Renal cortical epithelial cell (primary cell): ENCODE data around the gene FAM193B. TPM values are rescaled to one million over a fixed set of nuclear protein-coding genes. Genes with fewer than 3 reads are reported as not detected.
"Not testable (repeated sequence)": the region's sequence is repeated elsewhere in the genome, so short reads cannot be mapped to it uniquely, and the experiment has no call there.

Experiments
- DNase-seq: peaks from one replicate; pipeline ENCODE4 v3.0.0-alpha.2; 2011; ENCODE audit warnings: low read depth
- total RNA-seq: library from RNA; depleted of rRNA; stranded (reverse); fragments of >200 nt; gene quantifications from 2 replicates; pipeline ENCODE4 v1.2.3, GENCODE V29; 2014

Gene FAM193B
- total RNA-seq, 1 donor from 2014 or later: 25.4 TPM

GRCh38 chr5:177576169-177576568 lies 21.8 kb upstream of the FAM193B start:
- no peak for DNase-seq

- DNase-seq: no peak
Measured at GRCh38 chr5:177575488-177575887, 21.1 kb upstream of the FAM193B start.

- DNase-seq: no peak
Measured at GRCh38 chr5:177569894-177570293, 15.5 kb upstream of the FAM193B start.

- no peak for DNase-seq
Measured at GRCh38 chr5:177568326-177568725, 14.0 kb upstream of the FAM193B start.

- DNase-seq: no peak
Measured at GRCh38 chr5:177565046-177565445, 10.7 kb upstream of the FAM193B start.

- DNase-seq: not testable (repeated sequence)
Measured at GRCh38 chr5:177559446-177559941, 5.1 kb upstream of the FAM193B start.

- DNase-seq: no peak
Measured at GRCh38 chr5:177557796-177558195, 3.4 kb upstream of the FAM193B start.

- peak; percentile 11 for DNase-seq
Measured at GRCh38 chr5:177557041-177557647, 2.8 kb upstream of the FAM193B start.

GRCh38 chr5:177555665-177556064 lies 1.3 kb upstream of the FAM193B start:
- DNase-seq: no peak

GRCh38 chr5:177555228-177555627 lies 865 bp upstream of the FAM193B start:
- DNase-seq: no peak

- no peak for DNase-seq
Measured at GRCh38 chr5:177553671-177554429, 513 bp downstream of the FAM193B start.

- no peak for DNase-seq
Measured at GRCh38 chr5:177552839-177553455, 1.4 kb downstream of the FAM193B start.

GRCh38 chr5:177550122-177550521 lies 4.2 kb downstream of the FAM193B start:
- no peak for DNase-seq

GRCh38 chr5:177548495-177548894 lies 5.9 kb downstream of the FAM193B start:
- no peak for DNase-seq

GRCh38 chr5:177547736-177548135 lies 6.6 kb downstream of the FAM193B start:
- no peak for DNase-seq

- peak; percentile 98 for DNase-seq
Measured at GRCh38 chr5:177546258-177546741, 8.1 kb downstream of the FAM193B start.

GRCh38 chr5:177545487-177546257 lies 8.7 kb downstream of the FAM193B start:
- DNase-seq: peak; percentile 71

- DNase-seq: no peak
Measured at GRCh38 chr5:177542816-177543465, 11.4 kb downstream of the FAM193B start.

GRCh38 chr5:177540438-177540837 lies 13.9 kb downstream of the FAM193B start:
- DNase-seq: peak; percentile 19

- DNase-seq: no peak
Measured at GRCh38 chr5:177539411-177539810, 15.0 kb downstream of the FAM193B start.

- DNase-seq: no peak
Measured at GRCh38 chr5:177538876-177539275, 15.5 kb downstream of the FAM193B start.
